IMR-90 (cell line): ENCODE results near the gene ME1. TPM values are rescaled to one million over a fixed set of nuclear protein-coding genes. Genes with fewer than 3 reads are reported as not detected.

ENCODE experiments used
- ATAC-seq: fragments of 200-7000 bp; cut with Tn5 transposase; 2 replicates; pipeline ENCODE4 v1.9.1; 2020; ENCODE audit warnings: low read depth, mild to moderate bottlenecking, moderate library complexity
- BruUV-seq: library from RNA; stranded (reverse); fragments of 400-500 nt; replicated peaks from 2 replicates; lab custom pipeline; 2021; lab: Mats Ljungman, UMichigan
- CTCF ChIA-PET: fragments of 300-600 bp; formaldehyde crosslinking; extraction: SDS; loops from one replicate; lab custom pipeline; 2021; ENCODE audit warnings: antibody characterized with exemption; lab: Yijun Ruan, JAX
- POLR2A ChIA-PET: fragments of 300-600 bp; sonication (Branson Sonifier 250); formaldehyde crosslinking; loops from one replicate; lab custom pipeline; 2022; ENCODE audit warnings: antibody characterized with exemption; ENCODE audit not compliant: unreplicated experiment; lab: Charles Lee
- DNase-seq: peaks from one replicate; pipeline ENCODE4 v3.0.0; 2013
- H2AFZ ChIP-seq: replicated peaks from 2 replicates; pipeline ENCODE3; 2013; ENCODE audit warnings: low read length, mild to moderate bottlenecking; ENCODE audit not compliant: poor library complexity
- H2AK5ac ChIP-seq: 2 replicates; pipeline ENCODE4 v1.6.1; 2013; ENCODE audit warnings: low read depth, low read length, inconsistent platforms
- H2AK9ac ChIP-seq: replicated peaks from 2 replicates; pipeline ENCODE3; 2013; ENCODE audit warnings: mild to moderate bottlenecking, low read depth, low read length, moderate library complexity; ENCODE audit not compliant: poor library complexity
- H2BK120ac ChIP-seq: 2 replicates; pipeline ENCODE4 v1.6.1; 2013; ENCODE audit warnings: low read depth, low read length, inconsistent platforms
- H2BK15ac ChIP-seq: 3 replicates; pipeline ENCODE4 v1.6.1; 2013; ENCODE audit warnings: low read depth, low read length, inconsistent platforms
- H2BK20ac ChIP-seq: 2 replicates; pipeline ENCODE4 v1.6.1; 2013; ENCODE audit warnings: low read depth, mild to moderate bottlenecking, inconsistent platforms, low read length, moderate library complexity
- H2BK5ac ChIP-seq: 2 replicates; pipeline ENCODE4 v1.6.1; 2013; ENCODE audit warnings: mild to moderate bottlenecking, low read depth, low read length, inconsistent platforms; ENCODE audit not compliant: poor library complexity, severe bottlenecking
- H3K14ac ChIP-seq: replicated peaks from 2 replicates; pipeline ENCODE4 v1.6.1; 2013; ENCODE audit warnings: low read depth, low read length, inconsistent platforms
- H3K18ac ChIP-seq: 2 replicates; pipeline ENCODE4 v1.6.1; 2013; ENCODE audit warnings: low read depth, low read length, control low read depth
- H3K23ac ChIP-seq: 2 replicates; pipeline ENCODE4 v1.6.1; 2013; ENCODE audit warnings: low read depth, low read length, inconsistent platforms
- H3K27ac ChIP-seq: 2 replicates; pipeline ENCODE4 v1.5.1; 2013; ENCODE audit warnings: mild to moderate bottlenecking, control low read depth, low read length; ENCODE audit not compliant: insufficient read depth
- H3K27me3 ChIP-seq: 2 replicates; pipeline ENCODE4 v1.6.1; 2013; ENCODE audit warnings: low read length; ENCODE audit not compliant: control insufficient read depth, insufficient read depth
- H3K36me3 ChIP-seq: 2 replicates; pipeline ENCODE4 v1.6.1; 2013; ENCODE audit warnings: low read length, mixed read lengths; ENCODE audit not compliant: control insufficient read depth, insufficient read depth
- H3K4ac ChIP-seq: 2 replicates; pipeline ENCODE4 v1.6.1; 2013; ENCODE audit warnings: low read depth, low read length, inconsistent platforms
- H3K4me1 ChIP-seq: 2 replicates; pipeline ENCODE4 v1.6.1; 2013; ENCODE audit warnings: low read length, mixed read lengths; ENCODE audit not compliant: control insufficient read depth, insufficient read depth
- H3K4me2 ChIP-seq: 2 replicates; pipeline ENCODE4 v1.6.1; 2013; ENCODE audit warnings: low read depth, mild to moderate bottlenecking, control low read depth, low read length, moderate library complexity
- H3K4me3 ChIP-seq: 2 replicates; pipeline ENCODE4 v1.5.1; 2013; ENCODE audit warnings: low read depth, mild to moderate bottlenecking, control low read depth, low read length, moderate library complexity; ENCODE audit not compliant: insufficient read depth
- H3K56ac ChIP-seq: 2 replicates; pipeline ENCODE4 v1.6.1; 2013; ENCODE audit warnings: low read length, inconsistent platforms; ENCODE audit not compliant: insufficient read depth; ENCODE audit errors: extremely low read depth
- H3K79me1 ChIP-seq, 2 experiments: 2 replicates each; pipeline ENCODE4 v1.6.1; 2013; ENCODE audit warnings: low read length in 2 of 2, inconsistent platforms in 1 of 2, low read depth in 1 of 2
- H3K9ac ChIP-seq: 2 replicates; pipeline ENCODE4 v1.6.1; 2013; ENCODE audit warnings: low read depth, low read length, control low read depth
- H3K9me1 ChIP-seq: 2 replicates; pipeline ENCODE4 v1.6.1; 2013; ENCODE audit warnings: low read length, inconsistent platforms; ENCODE audit not compliant: insufficient read depth
- H3K9me3 ChIP-seq: 2 replicates; pipeline ENCODE4 v1.6.1; 2013; ENCODE audit warnings: low read length; ENCODE audit not compliant: control insufficient read depth, insufficient read depth
- H4K20me1 ChIP-seq: 2 replicates; pipeline ENCODE4 v1.6.1; 2013; ENCODE audit warnings: low read length, inconsistent platforms; ENCODE audit not compliant: insufficient read depth
- H4K5ac ChIP-seq: 2 replicates; pipeline ENCODE4 v1.6.1; 2013; ENCODE audit warnings: mild to moderate bottlenecking, low read depth, low read length, control low read depth
- H4K8ac ChIP-seq, 2 experiments: 2 replicates each; pipeline ENCODE4 v1.6.1; 2013; ENCODE audit warnings: low read depth in 2 of 2, low read length in 2 of 2, control low read depth in 1 of 2, inconsistent platforms in 1 of 2
- H4K91ac ChIP-seq: 2 replicates; pipeline ENCODE4 v1.6.1; 2013; ENCODE audit warnings: low read depth, low read length, inconsistent platforms; ENCODE audit not compliant: insufficient read depth
- ELK1 ChIP-seq: fragments of 150-350 bp; IDR thresholded peaks from 2 replicates; pipeline ENCODE4 v1.6.1; 2016; ENCODE audit warnings: low read depth, mild to moderate bottlenecking, low read length, moderate library complexity, borderline replicate concordance
- NFE2L2 ChIP-seq: fragments of 150-350 bp; IDR thresholded peaks from 2 replicates; pipeline ENCODE4 v1.6.1; 2016; ENCODE audit warnings: low read depth, mild to moderate bottlenecking, low read length
- USF2 ChIP-seq: fragments of 150-350 bp; IDR thresholded peaks from 2 replicates; pipeline ENCODE4 v1.6.1; 2017; ENCODE audit warnings: mild to moderate bottlenecking, antibody characterized with exemption, low read length, low read depth
- WGBS, 2 experiments: methylation state at CpG; one replicate each; pipeline versions ENCODE4 v1.1.5 to v1.1.7; 2013; ENCODE audit warnings: missing lambda C conversion rate in 2 of 2; ENCODE audit not compliant: insufficient read length in 1 of 2; ENCODE audit errors: extremely low coverage in 2 of 2; 5-methylcytosine and 5-hydroxymethylcytosine counted together
- dilution Hi-C: fragments of 300-500 bp; cut with HindIII; formaldehyde crosslinking; loops from one replicate; pipeline ENCODE4 v1.14.3; 2018; ENCODE audit warnings: low sequenced_read_pairs; ENCODE audit not compliant: unreplicated experiment
- in situ Hi-C: fragments of 300-500 bp; cut with MboI; formaldehyde crosslinking; loops from 3 replicates; pipeline ENCODE4 v1.14.3; 2019; ENCODE audit warnings: low sequenced_read_pairs, inconsistent platforms, mixed read lengths
- intact Hi-C: fragments of 100-400 bp; cut with micrococcal nuclease; formaldehyde crosslinking; loops from 2 replicates; pipeline ENCODE4 v1.10.0; 2022
- polyA plus RNA-seq, 3 experiments: library from polyadenylated mRNA; depleted of rRNA; stranded (reverse); fragments of >200 nt; gene quantifications; 2 replicates each; pipeline ENCODE4 v1.2.3, GENCODE V29; 2012; ENCODE audit warnings: low replicate concordance in 1 of 3
- total RNA-seq: library from RNA; depleted of rRNA; stranded (reverse); fragments of >200 nt; gene quantifications from 2 replicates; pipeline ENCODE4 v1.2.3, GENCODE V29; 2012
- TF ChIP-seq, protein P1 (sequence below): conservative IDR thresholded peaks from 2 replicates; pipeline ENCODE4 v1.5.1; 2012; ENCODE audit warnings: mild to moderate bottlenecking, low read depth, low read length, improper control_type of control experiment

Gene ME1
- total and polyA plus RNA-seq, 2 of the 4 experiments (the other 2 are of a cell fraction): 21.5 to 24.4 TPM

- no peak overlapping the region for H4K91ac ChIP-seq
- H3K18ac ChIP-seq: no peak overlapping the region
- TF ChIP-seq NFE2L2 (no peak), USF2 (no peak), ELK1 (no peak)
- TF ChIP-seq, protein P1, sequence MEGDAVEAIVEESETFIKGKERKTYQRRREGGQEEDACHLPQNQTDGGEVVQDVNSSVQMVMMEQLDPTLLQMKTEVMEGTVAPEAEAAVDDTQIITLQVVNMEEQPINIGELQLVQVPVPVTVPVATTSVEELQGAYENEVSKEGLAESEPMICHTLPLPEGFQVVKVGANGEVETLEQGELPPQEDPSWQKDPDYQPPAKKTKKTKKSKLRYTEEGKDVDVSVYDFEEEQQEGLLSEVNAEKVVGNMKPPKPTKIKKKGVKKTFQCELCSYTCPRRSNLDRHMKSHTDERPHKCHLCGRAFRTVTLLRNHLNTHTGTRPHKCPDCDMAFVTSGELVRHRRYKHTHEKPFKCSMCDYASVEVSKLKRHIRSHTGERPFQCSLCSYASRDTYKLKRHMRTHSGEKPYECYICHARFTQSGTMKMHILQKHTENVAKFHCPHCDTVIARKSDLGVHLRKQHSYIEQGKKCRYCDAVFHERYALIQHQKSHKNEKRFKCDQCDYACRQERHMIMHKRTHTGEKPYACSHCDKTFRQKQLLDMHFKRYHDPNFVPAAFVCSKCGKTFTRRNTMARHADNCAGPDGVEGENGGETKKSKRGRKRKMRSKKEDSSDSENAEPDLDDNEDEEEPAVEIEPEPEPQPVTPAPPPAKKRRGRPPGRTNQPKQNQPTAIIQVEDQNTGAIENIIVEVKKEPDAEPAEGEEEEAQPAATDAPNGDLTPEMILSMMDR: no peak
- H2BK15ac ChIP-seq: no peak overlapping the region
- no peaks in the 10 kb centered on the region for H3K27me3 ChIP-seq
- H4K20me1 ChIP-seq: no peaks in the 10 kb centered on the region
- peaks cover 2% of the 10 kb centered on the region; the same call in 1 of the 2 replicates for H3K4me1 ChIP-seq
- H2AFZ ChIP-seq: no peak overlapping the region
- H3K9me1 ChIP-seq: no peaks in the 10 kb centered on the region
- H3K56ac ChIP-seq: no peak overlapping the region
- WGBS, 2 experiments: no CpG with 5 or more reads among the region's 6 CpGs
- in situ Hi-C loops: no loop called here
- H4K8ac ChIP-seq: no peak overlapping the region
- POLR2A ChIA-PET: no interaction called here
- H3K9me3 ChIP-seq: no peaks in the 10 kb centered on the region
- no peaks in the 10 kb centered on the region for H3K79me1 ChIP-seq
- no TSS peak for BruUV-seq
- no peak overlapping the region for H2AK5ac ChIP-seq
- H4K5ac ChIP-seq: no peak overlapping the region
- CTCF ChIA-PET: no interaction called here
- no peaks in the 10 kb centered on the region for H3K36me3 ChIP-seq
- H3K4me2 ChIP-seq: no peak overlapping the region
- no peak overlapping the region for H2BK120ac ChIP-seq
- ATAC-seq: no peak
- no peak overlapping the region for H3K27ac ChIP-seq
- no peak for DNase-seq
- intact Hi-C loops: no loop called here
- no peak overlapping the region for H3K9ac ChIP-seq
- H3K23ac ChIP-seq: no peak overlapping the region
- no peak overlapping the region for H2BK5ac ChIP-seq
- H2BK20ac ChIP-seq: no peak overlapping the region
- dilution Hi-C loops: no loop called here
- H3K4me3 ChIP-seq: no peak overlapping the region
- H2AK9ac ChIP-seq: no peak overlapping the region
- H3K4ac ChIP-seq: no peak overlapping the region
- no peak overlapping the region for H3K14ac ChIP-seq
These were observed 35.5 kb upstream of the ME1 start for GRCh38 chr6:83466328-83466727.
